ENCODE results near the gene SAMD4A.

The SAMD4A gene

GRCh38 chr14:54686219-54686870, 119.4 kb downstream of the SAMD4A start:
- FAIRE-seq, result no peak

- FAIRE-seq, result no peak
These were observed 120.2 kb downstream of the SAMD4A start for GRCh38 chr14:54686871-54687749.

- FAIRE-seq, result no peak
These were observed 120.8 kb downstream of the SAMD4A start for GRCh38 chr14:54687750-54688119.

GRCh38 chr14:54688229-54688628, 121.3 kb downstream of the SAMD4A start:
- no peak for FAIRE-seq

- no peak for FAIRE-seq
These were observed 123.0 kb downstream of the SAMD4A start for GRCh38 chr14:54689928-54690327.

GRCh38 chr14:54690887-54691286, 124.0 kb downstream of the SAMD4A start:
- FAIRE-seq, result no peak

- FAIRE-seq, result no peak
These were observed 124.8 kb downstream of the SAMD4A start for GRCh38 chr14:54691525-54692283.

- no peak for FAIRE-seq
These were observed 125.4 kb downstream of the SAMD4A start for GRCh38 chr14:54692284-54692772.

GRCh38 chr14:54693761-54694160, 126.8 kb downstream of the SAMD4A start:
- FAIRE-seq, result no peak

GRCh38 chr14:54695196-54695595, 128.3 kb downstream of the SAMD4A start:
- no peak for FAIRE-seq

GRCh38 chr14:54697001-54697400, 130.1 kb downstream of the SAMD4A start:
- no peak for FAIRE-seq

- no peak for FAIRE-seq
These were observed 130.9 kb downstream of the SAMD4A start for GRCh38 chr14:54697803-54698202.

- no peak for FAIRE-seq
These were observed 131.6 kb downstream of the SAMD4A start for GRCh38 chr14:54698501-54698900.

GRCh38 chr14:54698966-54699530, 132.1 kb downstream of the SAMD4A start:
- no peak for FAIRE-seq

- FAIRE-seq, result no peak
These were observed 132.8 kb downstream of the SAMD4A start for GRCh38 chr14:54699735-54700134.

- FAIRE-seq, result no peak
These were observed 133.8 kb downstream of the SAMD4A start for GRCh38 chr14:54700717-54701116.

- no peak for FAIRE-seq
These were observed 135.1 kb downstream of the SAMD4A start for GRCh38 chr14:54702014-54702491.

GRCh38 chr14:54702492-54702891, 135.6 kb downstream of the SAMD4A start:
- no peak for FAIRE-seq

- no peak for FAIRE-seq
These were observed 136.2 kb downstream of the SAMD4A start for GRCh38 chr14:54703082-54703481.

GRCh38 chr14:54703724-54704123, 136.8 kb downstream of the SAMD4A start:
- FAIRE-seq, result no peak

GRCh38 chr14:54704768-54705167, 137.8 kb downstream of the SAMD4A start:
- no peak for FAIRE-seq

- no peak for FAIRE-seq
These were observed 139.8 kb downstream of the SAMD4A start for GRCh38 chr14:54706769-54707168.

- FAIRE-seq, result no peak
These were observed 141.2 kb downstream of the SAMD4A start for GRCh38 chr14:54708161-54708560.

Data from TTC549 (cell line).